Peyer's patch (tissue), 4 donors: ENCODE data around the gene SIL1. TPM values are rescaled to one million over a fixed set of nuclear protein-coding genes. Genes with fewer than 3 reads are reported as not detected.

Experiments
- DNase-seq, 3 donors: peaks; one replicate each; pipeline ENCODE4 v3.0.0-alpha.2; 2017 to 2019
- H3K27ac ChIP-seq, 4 donors: fragments of 200-600 bp; sonication (generic); one replicate each; pipeline ENCODE4 v1.5.1; 2016 to 2019
- H3K27me3 ChIP-seq, 2 donors: fragments of 200-600 bp; sonication (generic); one replicate each; pipeline ENCODE4 v1.5.1; 2019
- H3K36me3 ChIP-seq, 3 donors: fragments of 200-600 bp; sonication (generic); one replicate each; pipeline ENCODE4 v1.5.1; 2016 to 2019
- H3K4me1 ChIP-seq, 4 donors: fragments of 200-600 bp; sonication (generic); one replicate each; pipeline ENCODE4 v1.5.1; 2016 to 2019
- H3K4me3 ChIP-seq, 4 donors: fragments of 200-600 bp; sonication (generic); 1 replicate in 3 of 4; 2 replicates in 1 of 4; pipeline ENCODE4 v1.5.1; 2016 to 2019; ENCODE audit warnings: mild to moderate bottlenecking in 1 of 4
- H3K9me3 ChIP-seq, 4 donors: fragments of 200-600 bp; sonication (generic); one replicate each; pipeline ENCODE4 v1.5.1; 2016 to 2019; ENCODE audit warnings: mild to moderate bottlenecking in 1 of 4
- POLR2A ChIP-seq, 2 donors: fragments of 450-650 bp; IDR thresholded peaks; one replicate each; pipeline ENCODE4 v1.5.1; 2017; ENCODE audit warnings: antibody characterized with exemption in 2 of 2, mild to moderate bottlenecking in 2 of 2, moderate library complexity in 2 of 2
- total RNA-seq, 4 donors: library from RNA; depleted of rRNA; stranded (reverse); fragments of >200 nt; gene quantifications; one replicate each; pipeline ENCODE4 v1.1.0, GENCODE V29; 2016
- TF ChIP-seq, protein P1 (sequence below), 6 experiments: fragments of 450-650 bp in 4 of 6; fragments of 200-600 bp in 2 of 6; sonication (generic) in 1 of 6; IDR thresholded peaks; one replicate each; pipeline ENCODE4 v1.5.1; 2017 to 2019; ENCODE audit warnings: antibody characterized with exemption in 6 of 6, mild to moderate bottlenecking in 3 of 6, moderate library complexity in 1 of 6

SIL1 gene
- total RNA-seq, 4 donors from 2014 or later, result 23.6 to 84.2 (median 39.2) TPM

DNA sequence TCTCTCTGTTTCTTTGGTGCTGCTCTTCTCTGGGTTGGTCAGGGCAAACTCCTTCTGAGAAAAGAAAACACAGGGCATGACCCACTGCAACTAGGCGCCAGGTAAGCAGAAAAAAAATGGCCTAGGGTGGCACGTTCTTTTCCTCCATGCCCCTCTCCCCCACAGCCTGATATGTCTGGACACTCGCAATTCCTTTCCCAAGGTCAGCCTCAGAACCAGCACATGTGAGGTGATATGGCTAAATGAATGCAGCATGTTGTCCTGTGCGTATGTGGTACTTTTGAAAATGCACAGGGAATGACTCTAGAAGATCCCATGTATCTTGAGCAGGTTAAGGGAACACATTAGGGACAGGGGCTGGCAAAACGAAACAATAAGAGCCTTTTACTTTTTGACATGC is 77.0 kb downstream of the SIL1 start:
- no peak overlapping the region for H3K27ac ChIP-seq

GRCh38 chr5:139120521-139120920 is 77.6 kb downstream of the SIL1 start:
- H3K27me3 ChIP-seq, result no peaks in the 10 kb centered on the region
- H3K36me3 ChIP-seq, result peaks cover 0 to 36% (median 0%) of the 10 kb centered on the region in 3 donors
- H3K4me3 ChIP-seq, result no peak overlapping the region
- no peak for DNase-seq
- TF ChIP-seq, protein P1, sequence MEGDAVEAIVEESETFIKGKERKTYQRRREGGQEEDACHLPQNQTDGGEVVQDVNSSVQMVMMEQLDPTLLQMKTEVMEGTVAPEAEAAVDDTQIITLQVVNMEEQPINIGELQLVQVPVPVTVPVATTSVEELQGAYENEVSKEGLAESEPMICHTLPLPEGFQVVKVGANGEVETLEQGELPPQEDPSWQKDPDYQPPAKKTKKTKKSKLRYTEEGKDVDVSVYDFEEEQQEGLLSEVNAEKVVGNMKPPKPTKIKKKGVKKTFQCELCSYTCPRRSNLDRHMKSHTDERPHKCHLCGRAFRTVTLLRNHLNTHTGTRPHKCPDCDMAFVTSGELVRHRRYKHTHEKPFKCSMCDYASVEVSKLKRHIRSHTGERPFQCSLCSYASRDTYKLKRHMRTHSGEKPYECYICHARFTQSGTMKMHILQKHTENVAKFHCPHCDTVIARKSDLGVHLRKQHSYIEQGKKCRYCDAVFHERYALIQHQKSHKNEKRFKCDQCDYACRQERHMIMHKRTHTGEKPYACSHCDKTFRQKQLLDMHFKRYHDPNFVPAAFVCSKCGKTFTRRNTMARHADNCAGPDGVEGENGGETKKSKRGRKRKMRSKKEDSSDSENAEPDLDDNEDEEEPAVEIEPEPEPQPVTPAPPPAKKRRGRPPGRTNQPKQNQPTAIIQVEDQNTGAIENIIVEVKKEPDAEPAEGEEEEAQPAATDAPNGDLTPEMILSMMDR (IDR thresholded peaks at IDR 0.05), result no peak
- no peaks in the 10 kb centered on the region for H3K4me1 ChIP-seq
- H3K9me3 ChIP-seq, result no peaks in the 10 kb centered on the region
- H3K27ac ChIP-seq, result no peak overlapping the region

More for the DNA sequence above, 77.0 kb downstream of the SIL1 start:
- H3K27me3 ChIP-seq, result no peaks in the 10 kb centered on the region
- H3K36me3 ChIP-seq, result peaks cover 0 to 36% (median 0%) of the 10 kb centered on the region in 3 donors
- TF ChIP-seq, protein P1 (IDR thresholded peaks at IDR 0.05), result no peak
- no peak for TF ChIP-seq POLR2A (IDR thresholded peaks at IDR 0.05)
- no peak overlapping the region for H3K4me3 ChIP-seq
- no peaks in the 10 kb centered on the region for H3K9me3 ChIP-seq
- DNase-seq, result no peak
- no peaks in the 10 kb centered on the region for H3K4me1 ChIP-seq

DNA sequence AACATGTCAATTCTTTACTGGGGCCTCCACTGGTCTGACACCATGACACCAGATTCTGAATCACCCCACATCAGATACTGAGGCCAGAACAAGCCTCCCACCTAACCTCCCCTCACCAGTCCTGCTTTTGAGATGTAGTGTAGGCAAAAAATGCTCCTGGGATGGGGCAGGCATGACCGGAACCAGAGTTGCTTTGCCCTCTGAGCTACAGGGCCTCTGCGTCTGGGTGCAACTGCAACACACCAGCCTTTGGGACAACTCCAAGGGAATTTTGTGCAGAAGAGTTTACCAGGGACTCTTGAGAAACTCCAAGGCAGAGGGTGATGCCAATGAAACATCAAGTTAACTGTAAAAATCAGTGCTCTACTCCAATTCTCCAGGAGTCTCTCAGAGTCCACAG is 79.4 kb downstream of the SIL1 start:
- peaks cover 0 to 36% (median 0%) of the 10 kb centered on the region in 3 donors for H3K36me3 ChIP-seq
- no peak for TF ChIP-seq POLR2A (IDR thresholded peaks at IDR 0.05)
- TF ChIP-seq, protein P1 (IDR thresholded peaks at IDR 0.05), result no peak
- H3K4me1 ChIP-seq, result no peaks in the 10 kb centered on the region
- no peaks in the 10 kb centered on the region for H3K27me3 ChIP-seq
- H3K4me3 ChIP-seq, result no peak overlapping the region
- no peak for DNase-seq
- no peaks in the 10 kb centered on the region for H3K9me3 ChIP-seq
- H3K27ac ChIP-seq, result no peak overlapping the region

DNA sequence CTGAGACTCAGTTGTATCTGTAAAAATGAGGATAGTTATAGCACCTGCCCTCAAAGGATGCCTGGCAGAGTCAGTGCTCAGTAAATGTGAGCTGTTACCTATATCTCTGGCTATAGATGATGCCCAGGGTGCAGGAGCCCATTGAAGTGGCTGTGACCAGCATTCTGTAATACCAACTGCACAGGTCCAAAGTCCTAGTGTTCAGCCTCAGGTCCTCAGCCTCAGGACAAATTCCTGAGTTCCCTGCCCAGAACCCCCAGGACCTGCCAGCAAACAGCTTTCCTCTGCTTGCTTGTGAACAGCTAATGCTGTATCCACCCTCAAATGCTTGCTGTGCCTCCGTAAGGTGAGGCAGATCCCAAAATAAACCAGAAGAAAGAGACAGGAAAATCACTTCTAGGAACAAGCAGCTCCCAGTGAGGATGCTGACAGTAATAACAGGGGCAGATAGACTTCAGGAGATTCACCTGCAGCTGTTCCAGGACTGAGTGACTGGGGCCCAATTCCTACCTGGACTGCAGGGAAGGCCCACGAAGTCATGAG is 80.8 kb downstream of the SIL1 start:
- Histone ChIP-seq H3K27ac (no peak overlapping the region), H3K9me3 (no peaks in the 10 kb centered on the region), H3K27me3 (no peaks in the 10 kb centered on the region), H3K4me1 (no peaks in the 10 kb centered on the region), H3K4me3 (no peak overlapping the region), H3K36me3 (peaks cover 0 to 27% (median 0%) of the 10 kb centered on the region in 3 donors)
- TF ChIP-seq, protein P1 (IDR thresholded peaks at IDR 0.05), result no peak
- no peak for TF ChIP-seq POLR2A (IDR thresholded peaks at IDR 0.05)
- no peak for DNase-seq

DNA sequence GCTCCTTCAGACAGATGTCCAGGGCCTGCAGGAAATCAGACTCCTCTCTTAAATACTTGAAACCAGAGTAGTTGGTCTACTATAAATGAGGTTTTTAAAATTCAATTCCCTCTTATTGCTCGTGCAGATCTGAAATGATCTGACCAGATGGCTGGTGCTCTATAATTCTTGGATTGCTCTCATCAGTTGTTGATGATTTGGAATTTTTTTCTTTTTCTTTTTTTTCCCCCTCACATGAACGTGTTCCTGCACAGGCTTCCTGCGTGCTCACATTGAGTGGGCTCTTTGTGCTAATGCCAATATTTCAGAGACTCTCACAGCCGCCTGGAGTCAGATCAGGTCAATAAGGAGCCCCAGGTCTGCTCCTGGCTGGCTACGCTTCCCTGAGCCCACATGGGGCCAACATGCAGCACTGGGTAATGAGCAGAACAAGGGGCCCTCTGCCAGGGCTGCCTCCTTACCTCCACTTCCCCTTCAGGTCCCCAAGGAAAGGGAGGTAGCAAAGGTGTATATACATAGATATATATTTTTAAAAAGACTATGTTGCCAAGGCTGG is 82.0 kb downstream of the SIL1 start:
- TF ChIP-seq POLR2A (IDR thresholded peaks at IDR 0.05), result no peak
- TF ChIP-seq, protein P1 (IDR thresholded peaks at IDR 0.05), result no peak
- Histone ChIP-seq H3K36me3 (peaks cover 0 to 27% (median 0%) of the 10 kb centered on the region in 3 donors), H3K9me3 (no peaks in the 10 kb centered on the region), H3K4me3 (no peak overlapping the region), H3K4me1 (no peaks in the 10 kb centered on the region), H3K27ac (no peak overlapping the region), H3K27me3 (no peaks in the 10 kb centered on the region)
- no peak for DNase-seq
